SK-N-MC (cell line): Measurements from ENCODE around the gene SUN3.
"Not testable (repeated sequence)": the region's sequence is repeated elsewhere in the genome, so short reads cannot be mapped to it uniquely, and the experiment has no call there.

Experiments
- DNase-seq: peaks from one replicate; pipeline ENCODE4 v3.0.0-alpha.2; 2011; ENCODE audit warnings: low read depth, low spot score
- H3K27ac ChIP-seq: fragments of 200-600 bp; sonication (generic); 2 replicates; pipeline ENCODE4 v1.5.1; 2016; ENCODE audit warnings: mixed run types
- H3K36me3 ChIP-seq: fragments of 200-600 bp; sonication (generic); 2 replicates; pipeline ENCODE4 v1.6.1; 2017; ENCODE audit warnings: antibody characterized with exemption, low read length, mixed read lengths; ENCODE audit not compliant: insufficient read depth
- H3K4me3 ChIP-seq: fragments of 200-600 bp; sonication (generic); 2 replicates; pipeline ENCODE4 v1.5.1; 2016
- H3K9ac ChIP-seq: fragments of 200-600 bp; sonication (generic); 2 replicates; pipeline ENCODE4 v1.8.0; 2017; ENCODE audit warnings: mixed run types, mixed read lengths; ENCODE audit not compliant: insufficient read length
- H3K9me3 ChIP-seq: fragments of 200-600 bp; sonication (generic); 2 replicates; pipeline ENCODE4 v1.6.1; 2017; ENCODE audit warnings: low read depth, mild to moderate bottlenecking, antibody characterized with exemption, low read length, moderate library complexity, mixed read lengths
- EZH2 ChIP-seq: fragments of 200-600 bp; sonication (generic); IDR thresholded peaks from one replicate; pipeline ENCODE4 v1.6.1; 2017; ENCODE audit warnings: antibody characterized with exemption
- FOXP2 ChIP-seq: optimal IDR thresholded peaks from 2 replicates; pipeline ENCODE3; 2011; ENCODE audit warnings: mild to moderate bottlenecking, moderate library complexity; ENCODE audit not compliant: insufficient read depth; ENCODE audit errors: extremely low read length, control extremely low read depth
- POLR2AphosphoS5 ChIP-seq: IDR thresholded peaks from 2 replicates; pipeline ENCODE4 v1.6.1; 2012; ENCODE audit warnings: mild to moderate bottlenecking, low read depth, low read length, borderline replicate concordance

SUN3 gene

GRCh38 chr7:47949703-47950102 lies 79.2 kb downstream of the SUN3 start:
- no peak overlapping the region for H3K9ac ChIP-seq
- no peaks in the 10 kb centered on the region for H3K9me3 ChIP-seq
- TF ChIP-seq EZH2, result no peak
- TF ChIP-seq POLR2AphosphoS5, result no peak
- no peak for TF ChIP-seq FOXP2
- peaks cover 2% of the 10 kb centered on the region; the same call in 1 of the 2 replicates for H3K36me3 ChIP-seq
- no peak overlapping the region for H3K4me3 ChIP-seq
- no peak for DNase-seq
- H3K27ac ChIP-seq, result no peak overlapping the region

DNA sequence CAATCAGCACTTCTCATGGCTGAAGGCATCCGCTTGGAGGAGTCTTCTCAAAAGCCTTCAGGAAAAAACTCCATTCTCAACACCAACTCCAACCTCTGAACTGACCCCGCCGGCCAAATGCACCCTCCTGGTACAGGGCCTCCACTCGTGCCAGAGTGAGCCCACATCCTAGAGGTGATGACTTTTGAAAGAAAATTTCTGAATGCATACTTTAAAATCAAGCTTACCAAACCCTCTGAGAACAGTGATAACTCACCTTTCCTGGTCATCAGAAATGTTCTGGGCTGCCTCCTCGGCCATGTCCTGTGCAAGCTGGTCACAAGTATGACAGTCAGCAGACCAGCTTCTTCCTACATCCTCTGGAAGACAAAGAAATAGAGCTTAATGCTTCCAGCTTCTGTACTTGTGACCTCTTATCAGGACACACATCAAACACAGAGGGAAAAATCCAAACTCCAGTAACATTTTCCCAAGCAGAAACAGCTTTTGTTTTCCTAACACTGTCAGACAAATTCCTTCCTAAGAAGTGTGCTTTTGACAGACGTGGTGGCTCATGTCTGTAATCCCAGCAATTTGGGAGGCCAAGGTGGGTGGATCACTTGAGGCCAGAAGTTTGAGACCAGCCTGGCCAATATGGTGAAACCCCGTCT lies 80.6 kb downstream of the SUN3 start, which contains the start of gene PKD1L1:
Gene PKD1L1 (minus strand): TSS at position 326 of the 650 bp plus-strand sequence. CDS start 26 bp downstream, at position 300.
- no peak within 1 kb of the TSS for H3K4me3 ChIP-seq
- no peak for DNase-seq
- TF ChIP-seq EZH2 (no peak), POLR2AphosphoS5 (no peak), FOXP2 (no peak)
- H3K36me3 ChIP-seq, result no peaks in the 10 kb centered on the region
- H3K9me3 ChIP-seq, result no peaks in the 10 kb centered on the region
- no peak within 1 kb of the TSS for H3K27ac ChIP-seq
- H3K9ac ChIP-seq, result no peak within 1 kb of the TSS

DNA sequence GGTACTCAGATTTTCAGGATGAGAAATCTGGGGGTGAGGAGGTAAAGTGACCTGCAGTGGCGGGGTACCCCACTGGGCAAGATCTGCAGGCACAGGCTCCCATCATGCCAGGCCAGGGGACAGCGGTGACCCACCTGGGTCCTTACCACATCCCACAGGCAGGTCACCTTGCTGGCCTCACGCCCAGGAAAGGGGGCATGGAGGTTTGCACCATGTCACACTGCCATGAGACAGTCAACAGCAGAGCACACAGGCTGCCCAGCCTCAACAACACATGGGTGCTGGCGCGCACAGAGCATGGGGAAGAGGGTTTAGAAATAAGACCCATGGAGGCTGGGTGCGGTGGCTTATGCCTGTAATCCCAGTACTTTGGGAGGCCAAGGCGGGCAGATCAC lies 81.6 kb downstream of the SUN3 start:
- Histone ChIP-seq H3K9ac (no peak overlapping the region), H3K27ac (no peak overlapping the region), H3K9me3 (no peaks in the 10 kb centered on the region), H3K4me3 (no peak overlapping the region), H3K36me3 (no peaks in the 10 kb centered on the region)
- DNase-seq, result no peak
- TF ChIP-seq FOXP2 (no peak), POLR2AphosphoS5 (no peak), EZH2 (no peak)

- no peaks in the 10 kb centered on the region for H3K9me3 ChIP-seq
- TF ChIP-seq EZH2 (no peak), POLR2AphosphoS5 (no peak), FOXP2 (no peak)
- H3K9ac ChIP-seq, result no peak overlapping the region
- H3K36me3 ChIP-seq, result no peaks in the 10 kb centered on the region
- DNase-seq, result no peak
- H3K27ac ChIP-seq, result no peak overlapping the region
- H3K4me3 ChIP-seq, result no peak overlapping the region
Observed at GRCh38 chr7:47946581-47947354, 82.1 kb downstream of the SUN3 start.

DNA sequence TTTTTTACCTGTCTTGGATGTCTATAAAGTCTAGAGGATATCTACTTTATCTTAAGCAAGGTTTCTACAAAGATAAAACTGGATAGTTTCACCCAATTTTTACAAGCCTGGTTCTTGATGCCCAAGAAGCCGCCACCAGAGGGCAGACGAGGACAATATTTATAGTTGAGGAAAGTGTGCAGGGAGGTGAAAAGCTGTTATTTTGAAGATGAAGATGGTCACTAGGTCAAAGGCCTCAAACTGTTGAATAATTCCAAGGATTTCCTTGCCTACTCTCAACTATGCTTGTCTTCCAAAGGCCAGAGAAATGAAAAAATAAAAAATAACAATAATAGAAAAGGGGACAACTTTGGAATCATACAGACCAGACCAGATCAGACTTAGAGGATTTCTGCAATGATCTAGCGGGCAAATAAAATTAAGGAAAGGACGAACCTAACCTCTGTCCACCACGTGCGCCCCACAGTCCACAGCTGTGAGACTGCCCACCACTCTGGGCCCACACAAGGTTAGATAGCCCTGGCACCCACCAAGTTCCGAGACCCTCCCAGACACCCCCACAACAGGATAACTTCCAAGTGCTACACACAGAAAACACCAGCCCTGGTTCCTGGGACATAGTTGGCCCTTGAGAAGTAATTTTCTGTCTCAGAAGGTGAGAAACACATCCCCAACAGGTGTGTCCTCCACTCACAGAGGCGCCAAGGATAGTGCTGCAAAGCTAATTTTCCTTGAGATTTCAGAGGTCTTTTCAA lies 83.5 kb downstream of the SUN3 start:
- Histone ChIP-seq H3K9ac (no peak overlapping the region), H3K27ac (no peak overlapping the region), H3K4me3 (no peak overlapping the region), H3K36me3 (no peaks in the 10 kb centered on the region), H3K9me3 (no peaks in the 10 kb centered on the region)
- no peak for TF ChIP-seq POLR2AphosphoS5
- TF ChIP-seq FOXP2, result no peak
- no peak for TF ChIP-seq EZH2
- DNase-seq, result peak; percentile 52

DNA sequence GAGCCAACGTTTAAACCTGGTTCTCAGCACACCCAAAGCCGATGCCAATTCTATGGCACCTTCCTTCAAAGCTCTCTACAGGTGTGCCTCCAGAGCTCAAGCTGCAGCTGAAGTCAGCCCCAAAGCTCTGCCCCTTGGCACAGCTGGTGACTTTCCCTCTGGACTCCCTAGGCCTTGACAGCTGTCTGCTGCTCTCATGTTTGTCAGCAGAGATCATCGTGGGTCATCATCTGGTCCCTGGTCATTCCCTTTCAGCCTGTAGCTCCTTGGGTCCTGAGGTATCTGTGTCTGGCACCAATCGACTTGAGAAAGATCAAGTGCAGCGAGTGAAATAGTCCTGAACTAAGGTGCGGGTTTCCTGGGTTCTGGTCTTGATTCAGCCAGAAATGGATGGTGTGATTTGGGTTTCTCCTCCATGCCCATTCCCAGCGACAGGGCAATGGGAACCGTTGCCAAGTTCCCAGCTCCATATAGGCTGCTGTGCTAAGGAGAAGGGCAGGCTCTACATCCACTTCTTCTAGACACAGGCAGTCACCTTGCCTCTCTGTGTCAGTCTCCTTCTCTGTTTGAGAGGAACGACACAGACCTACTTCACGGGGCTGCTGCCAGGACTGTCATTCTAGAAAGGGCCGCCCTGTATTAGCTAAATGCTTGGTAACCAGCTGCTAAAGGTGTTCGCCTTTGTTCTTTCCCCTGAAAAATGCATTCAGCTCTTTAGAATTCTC lies 84.2 kb downstream of the SUN3 start:
- Histone ChIP-seq H3K9ac (no peak overlapping the region), H3K9me3 (no peaks in the 10 kb centered on the region), H3K4me3 (no peak overlapping the region), H3K36me3 (no peaks in the 10 kb centered on the region), H3K27ac (no peak overlapping the region)
- TF ChIP-seq FOXP2, result no peak
- DNase-seq, result no peak

DNA sequence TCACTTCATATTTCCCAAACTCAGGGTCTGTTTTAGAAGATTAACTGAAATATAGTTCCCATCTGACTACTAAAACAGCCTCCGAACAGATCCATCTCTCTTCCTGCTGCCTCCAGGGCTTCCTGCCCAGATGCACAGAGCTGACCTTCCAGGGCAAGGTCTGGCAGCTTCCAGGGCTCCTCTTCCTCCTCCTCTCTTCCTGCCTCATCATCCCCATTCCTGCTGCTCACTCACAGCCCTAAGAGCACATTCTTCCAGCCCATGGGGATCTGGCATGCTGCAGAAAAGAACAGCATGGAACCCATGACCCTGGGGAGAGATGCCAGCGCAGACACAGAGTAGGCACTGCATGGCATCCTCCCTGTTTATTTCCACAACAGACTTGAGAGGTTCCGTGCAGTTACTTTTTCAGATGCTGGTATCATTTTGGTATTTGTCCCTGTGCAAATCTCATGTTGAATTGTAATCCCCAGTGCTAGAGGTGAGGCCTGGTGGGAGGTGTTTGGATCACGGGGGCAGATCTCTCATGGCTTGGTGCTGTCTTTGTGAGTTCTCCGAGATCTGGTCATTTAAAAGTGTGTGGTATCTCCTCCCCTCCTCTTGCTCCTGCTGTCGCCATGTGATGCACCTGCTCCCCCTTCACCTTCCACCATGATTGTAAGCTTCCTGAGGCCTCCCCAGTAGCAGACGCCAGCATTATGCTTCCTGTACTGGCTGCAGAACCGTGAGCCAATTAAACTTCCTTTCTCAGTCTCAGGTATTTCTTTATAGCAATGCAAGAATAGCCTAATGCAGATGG lies 85.0 kb downstream of the SUN3 start:
- DNase-seq, result no peak
- Histone ChIP-seq H3K27ac (no peak overlapping the region), H3K36me3 (no peaks in the 10 kb centered on the region), H3K4me3 (no peak overlapping the region), H3K9ac (no peak overlapping the region), H3K9me3 (no peaks in the 10 kb centered on the region)
- TF ChIP-seq EZH2 (no peak), POLR2AphosphoS5 (no peak), FOXP2 (no peak)

GRCh38 chr7:47942651-47943050 lies 86.3 kb downstream of the SUN3 start:
- not testable (repeated sequence) for H3K36me3 ChIP-seq, H3K9me3 ChIP-seq, DNase-seq, H3K27ac ChIP-seq, H3K9ac ChIP-seq, H3K4me3 ChIP-seq
